GM12878 (cell line): ENCODE results near the gene PRMT1. TPM values are rescaled to one million over a fixed set of nuclear protein-coding genes. Genes with fewer than 3 reads are reported as not detected.

ENCODE experiments used
- ATAC-seq: fragments of 200-7000 bp; cut with Tn5 transposase; 3 replicates; pipeline ENCODE4 v1.9.1; 2020; ENCODE audit warnings: mild to moderate bottlenecking, moderate library complexity
- BruUV-seq: library from RNA; stranded (reverse); fragments of 400-500 nt; replicated peaks from 2 replicates; lab custom pipeline; 2021; lab: Mats Ljungman, UMichigan
- CTCF ChIA-PET: fragments of 300-600 bp; sonication (Branson Sonifier 250); formaldehyde crosslinking; extraction: SDS; loops from one replicate; lab custom pipeline; 2021; ENCODE audit warnings: inconsistent platforms; lab: Yijun Ruan, JAX
- POLR2A ChIA-PET: fragments of 350-600 bp; formaldehyde crosslinking; extraction: SDS; loops from one replicate; lab custom pipeline; 2021; ENCODE audit warnings: inconsistent platforms; lab: Charles Lee
- RAD21 ChIA-PET: fragments of 300-600 bp; sonication (Branson Sonifier 250); formaldehyde crosslinking; loops from one replicate; lab custom pipeline; 2023; ENCODE audit warnings: antibody characterized with exemption; ENCODE audit not compliant: unreplicated experiment; lab: Charles Lee
- SMC1A ChIA-PET: fragments of 300-600 bp; sonication (Branson Sonifier 250); formaldehyde crosslinking; loops from one replicate; lab custom pipeline; 2023; ENCODE audit not compliant: unreplicated experiment, uncharacterized antibody; lab: Charles Lee
- DNase-seq: peaks from one replicate; pipeline ENCODE4 v3.0.0-alpha.2; 2011; ENCODE audit warnings: low read depth, low spot score
- FAIRE-seq: peaks from 3 replicates; lab custom pipeline; 2011; peaks lifted over from hg19 to GRCh38; lab: Jason Lieb, UNC
- H2AFZ ChIP-seq: 2 replicates; pipeline ENCODE4 v1.6.0; 2011; ENCODE audit warnings: low read depth, low read length, control low read depth; ENCODE audit not compliant: control insufficient read depth
- H3K27ac ChIP-seq: 2 replicates; pipeline ENCODE4 v1.5.1; 2011; ENCODE audit warnings: control low read depth; ENCODE audit not compliant: control insufficient read depth, insufficient read depth
- H3K27me3 ChIP-seq, 2 experiments: replicated peaks in 1 of 2; 2 replicates each; pipeline versions ENCODE4 v1.6.0 to v1.6.1; 2011; ENCODE audit warnings: low read length in 1 of 2; ENCODE audit not compliant: control insufficient read depth in 2 of 2, insufficient read depth in 2 of 2
- H3K36me3 ChIP-seq, 2 experiments: 2 replicates each; pipeline ENCODE4 v1.5.1; 2011; ENCODE audit warnings: low read length in 1 of 2; ENCODE audit not compliant: control insufficient read depth in 2 of 2, insufficient read depth in 2 of 2
- H3K4me1 ChIP-seq: 2 replicates; pipeline ENCODE4 v1.6.1; 2011; ENCODE audit warnings: mild to moderate bottlenecking, low read length, moderate library complexity, mixed read lengths; ENCODE audit not compliant: control insufficient read depth, insufficient read depth
- H3K4me2 ChIP-seq: 2 replicates; pipeline ENCODE4 v1.6.0; 2011; ENCODE audit warnings: control low read depth; ENCODE audit not compliant: control insufficient read depth, insufficient read depth
- H3K4me3 ChIP-seq: fragments of 200-600 bp; sonication (generic); 2 replicates; pipeline ENCODE4 v1.5.1; 2016
- H3K79me2 ChIP-seq: 2 replicates; pipeline ENCODE4 v1.6.0; 2011; ENCODE audit warnings: low read length; ENCODE audit not compliant: control insufficient read depth, insufficient read depth
- H3K9ac ChIP-seq: 2 replicates; pipeline ENCODE4 v1.8.0; 2011; ENCODE audit warnings: low read length, control low read depth, mixed read lengths; ENCODE audit not compliant: control insufficient read depth, insufficient read depth
- H3K9me3 ChIP-seq: replicated peaks from 3 replicates; pipeline ENCODE4 v1.5.1; 2011; ENCODE audit warnings: mild to moderate bottlenecking, low read length; ENCODE audit not compliant: control insufficient read depth, insufficient read depth
- H4K20me1 ChIP-seq: 2 replicates; pipeline ENCODE4 v1.6.0; 2011; ENCODE audit not compliant: control insufficient read depth, insufficient read depth
- CREB1 ChIP-seq: IDR thresholded peaks from 2 replicates; pipeline ENCODE4 v1.6.1; 2012; ENCODE audit warnings: low read depth, mild to moderate bottlenecking, inconsistent platforms
- RFX5 ChIP-seq: IDR thresholded peaks from 2 replicates; pipeline ENCODE4 v1.6.1; 2011; ENCODE audit warnings: low read depth, low read length, improper control_type of control experiment
- WGBS: methylation state at CpG from one replicate; pipeline ENCODE4 v1.1.6; 2016; ENCODE audit warnings: low lambda C conversion rate; ENCODE audit not compliant: insufficient replicate concordance, insufficient coverage; ENCODE audit errors: missing lambda C conversion rate; 5-methylcytosine and 5-hydroxymethylcytosine counted together
- in situ Hi-C: fragments of 300-500 bp; cut with MboI; formaldehyde crosslinking; loops from 9 replicates; pipeline ENCODE4 v1.14.3; 2018; ENCODE audit warnings: mixed read lengths
- intact Hi-C: fragments of 100-400 bp; cut with micrococcal nuclease; formaldehyde crosslinking; loops from one replicate; pipeline ENCODE4 v1.14.2; 2022; ENCODE audit not compliant: unreplicated experiment
- polyA plus RNA-seq, 11 experiments: library from polyadenylated mRNA; depleted of rRNA in 4 of 11; unstranded in 6 of 11; stranded (reverse) in 5 of 11; fragments of >200 nt; fragmentation: Nextera tagmentation in 4 of 11; fragmentation: Illumina TruSeq in 1 of 11; extraction: Ambion mirVana in 4 of 11; extraction: Trizol in 1 of 11; gene quantifications; 1 replicate in 1 of 11; 2 replicates in 10 of 11; pipeline versions ENCODE4 v1.2.1 to v1.2.3, GENCODE V29; 2011 to 2016; ENCODE audit warnings: inconsistent platforms in 2 of 11, missing spikeins in 2 of 11, low read depth in 1 of 11
- total RNA-seq, 4 experiments: library from RNA; depleted of rRNA in 3 of 4; stranded (reverse); fragments of >200 nt in 3 of 4; fragmentation: Illumina TruSeq in 1 of 4; extraction: Trizol in 1 of 4; gene quantifications; 2 replicates each; pipeline versions ENCODE4 v1.2.1 to v1.2.3, GENCODE V29; 2013 to 2021
- TF ChIP-seq, protein P1 (sequence below): fragments of 450-650 bp; formaldehyde crosslinking; IDR thresholded peaks from 2 replicates; pipeline ENCODE4 v1.4.0; 2022; ENCODE audit warnings: mild to moderate bottlenecking, moderate library complexity
- TF ChIP-seq, protein P2 (sequence below): IDR thresholded peaks from 2 replicates; pipeline ENCODE4 v1.6.1; 2011; ENCODE audit warnings: mild to moderate bottlenecking, low read depth, low read length, moderate library complexity; ENCODE audit not compliant: insufficient replicate concordance

Gene PRMT1
- total and polyA plus RNA-seq, 10 of the 15 experiments (the other 5 are each of a cell fraction or from before 2014, with no cell fraction given) = 19.9 to 667 (median 444) TPM

DNA sequence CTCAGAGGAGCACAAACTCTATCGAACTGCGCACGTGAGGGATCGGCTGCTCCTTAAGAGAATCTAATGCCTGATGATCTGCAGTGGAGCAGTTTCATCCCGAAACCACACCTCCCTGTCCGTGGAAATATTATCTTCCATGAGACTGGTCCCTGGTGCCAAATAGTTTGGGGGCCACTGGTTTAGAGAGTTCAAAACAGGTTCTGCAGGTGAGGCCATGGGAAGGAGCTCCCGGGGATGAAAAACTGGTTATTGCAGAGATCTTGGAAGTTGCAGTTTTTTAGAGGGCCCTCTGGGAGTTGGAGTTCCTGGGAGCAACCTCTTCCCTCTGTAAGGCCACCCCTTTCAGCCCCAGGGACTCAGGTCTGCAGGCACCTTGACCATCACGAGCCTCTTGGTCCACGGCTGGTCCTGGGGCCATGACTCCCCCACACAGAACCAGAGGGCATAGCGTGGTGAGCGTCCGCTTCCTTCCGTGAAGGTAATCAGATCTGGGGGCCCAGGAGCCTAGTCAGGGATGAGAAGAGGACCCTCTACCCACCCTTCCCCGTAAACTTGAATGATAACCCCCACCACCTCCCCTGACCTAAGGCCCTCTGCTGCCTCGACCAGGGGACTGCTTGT is 16.6 kb upstream of the PRMT1 start:
- TF ChIP-seq CREB1 = no peak
- TF ChIP-seq RFX5 = no peak
- TF ChIP-seq, protein P1, sequence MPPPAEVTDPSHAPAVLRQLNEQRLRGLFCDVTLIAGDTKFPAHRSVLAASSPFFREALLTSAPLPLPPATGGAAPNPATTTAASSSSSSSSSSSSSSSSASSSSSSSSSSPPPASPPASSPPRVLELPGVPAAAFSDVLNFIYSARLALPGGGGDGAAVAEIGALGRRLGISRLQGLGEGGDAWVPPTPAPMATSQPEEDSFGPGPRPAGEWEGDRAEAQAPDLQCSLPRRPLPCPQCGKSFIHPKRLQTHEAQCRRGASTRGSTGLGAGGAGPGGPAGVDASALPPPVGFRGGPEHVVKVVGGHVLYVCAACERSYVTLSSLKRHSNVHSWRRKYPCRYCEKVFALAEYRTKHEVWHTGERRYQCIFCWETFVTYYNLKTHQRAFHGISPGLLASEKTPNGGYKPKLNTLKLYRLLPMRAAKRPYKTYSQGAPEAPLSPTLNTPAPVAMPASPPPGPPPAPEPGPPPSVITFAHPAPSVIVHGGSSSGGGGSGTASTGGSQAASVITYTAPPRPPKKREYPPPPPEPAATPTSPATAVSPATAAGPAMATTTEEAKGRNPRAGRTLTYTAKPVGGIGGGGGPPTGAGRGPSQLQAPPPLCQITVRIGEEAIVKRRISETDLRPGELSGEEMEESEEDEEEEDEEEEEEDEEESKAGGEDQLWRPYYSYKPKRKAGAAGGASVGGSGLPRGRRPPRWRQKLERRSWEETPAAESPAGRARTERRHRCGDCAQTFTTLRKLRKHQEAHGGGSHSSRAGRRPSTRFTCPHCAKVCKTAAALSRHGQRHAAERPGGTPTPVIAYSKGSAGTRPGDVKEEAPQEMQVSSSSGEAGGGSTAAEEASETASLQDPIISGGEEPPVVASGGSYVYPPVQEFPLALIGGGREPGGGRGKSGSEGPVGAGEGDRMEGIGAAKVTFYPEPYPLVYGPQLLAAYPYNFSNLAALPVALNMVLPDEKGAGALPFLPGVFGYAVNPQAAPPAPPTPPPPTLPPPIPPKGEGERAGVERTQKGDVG (CRISPR knock-in tag) = no peak
- TF ChIP-seq, protein P2, sequence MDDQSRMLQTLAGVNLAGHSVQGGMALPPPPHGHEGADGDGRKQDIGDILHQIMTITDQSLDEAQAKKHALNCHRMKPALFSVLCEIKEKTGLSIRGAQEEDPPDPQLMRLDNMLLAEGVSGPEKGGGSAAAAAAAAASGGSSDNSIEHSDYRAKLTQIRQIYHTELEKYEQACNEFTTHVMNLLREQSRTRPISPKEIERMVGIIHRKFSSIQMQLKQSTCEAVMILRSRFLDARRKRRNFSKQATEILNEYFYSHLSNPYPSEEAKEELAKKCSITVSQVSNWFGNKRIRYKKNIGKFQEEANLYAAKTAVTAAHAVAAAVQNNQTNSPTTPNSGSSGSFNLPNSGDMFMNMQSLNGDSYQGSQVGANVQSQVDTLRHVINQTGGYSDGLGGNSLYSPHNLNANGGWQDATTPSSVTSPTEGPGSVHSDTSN = no peak
- no peak overlapping the region for H3K4me2 ChIP-seq
- DNase-seq (no peak), ATAC-seq (no peak), FAIRE-seq (no peak)
- H3K27ac ChIP-seq = no peak overlapping the region
- ChIA-PET SMC1A (interaction anchor here (1.6 kb wide), 1 partner anchor 12 kb away, joined by 3 read pairs; no protein-coding TSS in a partner anchor), POLR2A (interaction anchor here (1.2 to 1.9 kb wide), 2 partner anchors 16 to 20 kb away, joined by 5 to 6 read pairs; partner anchors contain the start of genes PRMT1 and RRAS), CTCF (no interaction called here), RAD21 (no interaction called here)
- H3K36me3 ChIP-seq = peaks cover 12 to 37% of the 10 kb centered on the region in 2 experiments
- in situ Hi-C loops (no loop called here), intact Hi-C loops (no loop called here)
- no peak overlapping the region for H3K9ac ChIP-seq
- no peaks in the 10 kb centered on the region for H3K27me3 ChIP-seq
- H4K20me1 ChIP-seq = peaks cover 4% of the 10 kb centered on the region
- peaks cover 23% of the 10 kb centered on the region for H3K79me2 ChIP-seq
- H3K4me3 ChIP-seq = no peak overlapping the region
- peaks cover 11% of the 10 kb centered on the region for H3K4me1 ChIP-seq
- no peaks in the 10 kb centered on the region for H3K9me3 ChIP-seq
- no TSS peak for BruUV-seq
- WGBS = 93% methylated on average over 15 of the region's 15 CpGs
- no peak overlapping the region for H2AFZ ChIP-seq
